Endothelial cell of umbilical vein (primary cell): Measurements from ENCODE around the gene RAB3IL1. TPM values are rescaled to one million over a fixed set of nuclear protein-coding genes. Genes with fewer than 3 reads are reported as not detected.

Experiments
- BruUV-seq: library from RNA; stranded (reverse); fragments of 400-500 nt; replicated peaks from 2 replicates; lab custom pipeline; 2021; lab: Mats Ljungman, UMichigan
- CTCF ChIA-PET: fragments of 300-600, 350-600 bp; sonication (Branson Sonifier 250); formaldehyde crosslinking; loops from one replicate; lab custom pipeline; 2021; ENCODE audit warnings: antibody characterized with exemption, inconsistent platforms; lab: Charles Lee
- POLR2A ChIA-PET: fragments of 300-600, 350-600 bp; sonication (Branson Sonifier 250); formaldehyde crosslinking; loops from one replicate; lab custom pipeline; 2021; ENCODE audit warnings: antibody characterized with exemption, inconsistent platforms; lab: Charles Lee
- DNase-seq: peaks from one replicate; pipeline ENCODE4 v3.0.0-alpha.2; 2011; ENCODE audit warnings: low read depth, low spot score
- FAIRE-seq: peaks from 2 replicates; lab custom pipeline; 2011; peaks lifted over from hg19 to GRCh38; lab: Jason Lieb, UNC
- H2AFZ ChIP-seq: 2 replicates; pipeline ENCODE4 v1.6.0; 2012; ENCODE audit warnings: low read depth, low read length, control low read depth, inconsistent platforms
- H3K27ac ChIP-seq: 2 replicates; pipeline ENCODE4 v1.5.1; 2011; ENCODE audit warnings: low read depth, mild to moderate bottlenecking, control low read depth, low read length, moderate library complexity; ENCODE audit not compliant: insufficient read depth
- H3K27me3 ChIP-seq, 2 experiments: 2 replicates each; pipeline versions ENCODE4 v1.6.0 to v1.6.1; 2011; ENCODE audit warnings: low read length in 2 of 2, mixed read lengths in 1 of 2; ENCODE audit not compliant: control insufficient read depth in 2 of 2, insufficient read depth in 2 of 2
- H3K36me3 ChIP-seq, 2 experiments: 2 replicates in 1 of 2; 3 replicates in 1 of 2; pipeline ENCODE4 v1.5.1; 2011; ENCODE audit warnings: low read length in 2 of 2, mild to moderate bottlenecking in 1 of 2, moderate library complexity in 1 of 2; ENCODE audit not compliant: control insufficient read depth in 2 of 2, insufficient read depth in 2 of 2; ENCODE audit errors: extremely low read depth in 1 of 2
- H3K4me1 ChIP-seq: 3 replicates; pipeline ENCODE4 v1.5.1; 2011; ENCODE audit warnings: mild to moderate bottlenecking, low read length; ENCODE audit not compliant: control insufficient read depth, insufficient read depth; ENCODE audit errors: extremely low read depth
- H3K4me2 ChIP-seq: 2 replicates; pipeline ENCODE4 v1.6.1; 2011; ENCODE audit warnings: low read length, control low read depth, mixed read lengths; ENCODE audit not compliant: insufficient read depth
- H3K4me3 ChIP-seq, 3 experiments: fragments of 200-600 bp in 1 of 3; sonication (generic), shearing (Covaris generic) in 1 of 3; replicated peaks in 1 of 3; 2 replicates each; pipeline ENCODE4 v1.5.1; 2011 to 2016; ENCODE audit warnings: control low read depth in 3 of 3, low read length in 3 of 3, mild to moderate bottlenecking in 2 of 3, inconsistent platforms in 1 of 3, low read depth in 1 of 3, moderate library complexity in 1 of 3; ENCODE audit not compliant: insufficient read depth in 1 of 3
- H3K79me2 ChIP-seq: 2 replicates; pipeline ENCODE4 v1.6.0; 2012; ENCODE audit warnings: low read length, inconsistent platforms; ENCODE audit not compliant: control insufficient read depth, insufficient read depth
- H3K9ac ChIP-seq: replicated peaks from 2 replicates; pipeline ENCODE3; 2011; ENCODE audit warnings: low read length, control low read depth; ENCODE audit not compliant: insufficient read depth; ENCODE audit errors: extremely low read depth
- H3K9me1 ChIP-seq: replicated peaks from 3 replicates; pipeline ENCODE4 v1.6.0; 2011; ENCODE audit warnings: mild to moderate bottlenecking, low read length; ENCODE audit not compliant: control insufficient read depth, insufficient read depth; ENCODE audit errors: extremely low read depth
- H3K9me3 ChIP-seq: replicated peaks from 2 replicates; pipeline ENCODE4 v1.5.1; 2012; ENCODE audit warnings: low read length, inconsistent platforms; ENCODE audit not compliant: control insufficient read depth, insufficient read depth
- H4K20me1 ChIP-seq: replicated peaks from 2 replicates; pipeline ENCODE3; 2011; ENCODE audit warnings: mild to moderate bottlenecking, low read length; ENCODE audit not compliant: control insufficient read depth, insufficient read depth; ENCODE audit errors: extremely low read depth
- CTCF ChIP-seq, 2 donors: IDR thresholded peaks; 1 replicate in 1 of 2; 2 replicates in 1 of 2; pipeline ENCODE4 v1.5.1; 2011; ENCODE audit warnings: low read length in 2 of 2, mild to moderate bottlenecking in 2 of 2, moderate library complexity in 2 of 2, control low read depth in 1 of 2, inconsistent platforms in 1 of 2, low read depth in 1 of 2; ENCODE audit not compliant: insufficient read depth in 1 of 2; ENCODE audit errors: extremely low read depth in 1 of 2
- EZH2 ChIP-seq: IDR thresholded peaks from 2 replicates; pipeline ENCODE4 v1.6.1; 2012; ENCODE audit warnings: borderline replicate concordance, low read depth, mild to moderate bottlenecking, moderate library complexity, low read length, inconsistent platforms; ENCODE audit not compliant: severe bottlenecking
- FOS ChIP-seq: IDR thresholded peaks from 2 replicates; pipeline ENCODE4 v1.6.1; 2011; ENCODE audit warnings: mild to moderate bottlenecking, low read length, moderate library complexity, borderline replicate concordance; ENCODE audit not compliant: insufficient read depth
- GATA2 ChIP-seq: IDR thresholded peaks from 2 replicates; pipeline ENCODE4 v1.7.0; 2011; ENCODE audit warnings: low read depth, mild to moderate bottlenecking, moderate library complexity, mixed read lengths, low read length; ENCODE audit not compliant: insufficient read length, insufficient read depth
- JUN ChIP-seq: IDR thresholded peaks from 2 replicates; pipeline ENCODE4 v1.6.1; 2011; ENCODE audit warnings: borderline replicate concordance, low read depth; ENCODE audit not compliant: insufficient read length, insufficient read depth
- MYC ChIP-seq: IDR thresholded peaks from one replicate; pipeline ENCODE4 v1.6.1; 2011; ENCODE audit warnings: mild to moderate bottlenecking, low read depth, low read length
- POLR2A ChIP-seq: IDR thresholded peaks from 2 replicates; pipeline ENCODE4 v1.6.1; 2012; ENCODE audit warnings: low read depth, mild to moderate bottlenecking, control low read depth, low read length
- POLR2AphosphoS5 ChIP-seq: IDR thresholded peaks from 2 replicates; pipeline ENCODE4 v1.6.1; 2012; ENCODE audit warnings: low read depth, mild to moderate bottlenecking, control low read depth, low read length, moderate library complexity; ENCODE audit not compliant: insufficient read depth
- dilution Hi-C: fragments of 300-500 bp; cut with MboI; formaldehyde crosslinking; loops from one replicate; pipeline ENCODE4 v1.15.0; 2019; ENCODE audit warnings: low sequenced_read_pairs; ENCODE audit not compliant: extremely low pct_ligation_motif_present
- intact Hi-C: fragments of 100-400 bp; cut with micrococcal nuclease; formaldehyde crosslinking; loops from one replicate; pipeline ENCODE4 v1.10.0; 2022
- polyA plus RNA-seq, 4 experiments: library from polyadenylated mRNA; depleted of rRNA in 3 of 4; stranded (reverse) in 3 of 4; unstranded in 1 of 4; fragments of >200 nt; gene quantifications; 2 replicates each; pipeline versions ENCODE4 v1.2.1 to v1.2.3, GENCODE V29; 2011 to 2012; ENCODE audit warnings: missing spikeins in 1 of 4
- total RNA-seq: library from RNA; stranded (reverse); gene quantifications from 2 replicates; pipeline ENCODE4 v1.2.3, GENCODE V29; 2021
- TF ChIP-seq, protein P1 (sequence below): IDR thresholded peaks from 2 replicates; pipeline ENCODE4 v1.6.1; 2011; ENCODE audit not compliant: insufficient read depth, insufficient read length

The RAB3IL1 gene
- total and polyA plus RNA-seq, 2 donors (not counting 3 experiments of a cell fraction or from before 2014, with no cell fraction given), result 1.8 to 3.6 TPM

- Histone ChIP-seq H3K9me3 (no peaks in the 10 kb centered on the region), H3K9me1 (no peaks in the 10 kb centered on the region), H4K20me1 (no peaks in the 10 kb centered on the region), H3K27me3 (no peaks in the 10 kb centered on the region), H3K9ac (no peak overlapping the region), H3K4me3 (no peak overlapping the region), H2AFZ (no peak overlapping the region), H3K4me2 (no peak overlapping the region), H3K27ac (no peak overlapping the region), H3K36me3 (peaks cover 15% of the 10 kb centered on the region in 2 experiments), H3K4me1 (peaks cover 35% of the 10 kb centered on the region), H3K79me2 (peaks cover 39% of the 10 kb centered on the region)
- FAIRE-seq (no peak), DNase-seq (no peak)
- CTCF ChIA-PET, result interaction anchor here (1.0 to 11.1 kb wide), 7 partner anchors 16 to 167 kb away, joined by 3 to 147 read pairs (median 4); no protein-coding TSS in a partner anchor
- POLR2A ChIA-PET, result interaction anchor here (0.7 to 2.0 kb wide), 6 partner anchors 8 to 64 kb away, joined by 3 to 8 read pairs (median 4); no protein-coding TSS in a partner anchor
- TF ChIP-seq MYC (no peak), CTCF (IDR thresholded peaks at IDR 0.05; ENCODE audit: extremely low read depth in 1 of 2, insufficient read depth in 1 of 2, low read depth in 1 of 2, low read length in 2 of 2) (no peak), FOS (no peak), POLR2A (no peak), JUN (no peak), EZH2 (no peak), POLR2AphosphoS5 (no peak), GATA2 (no peak)
- TF ChIP-seq, protein P1, sequence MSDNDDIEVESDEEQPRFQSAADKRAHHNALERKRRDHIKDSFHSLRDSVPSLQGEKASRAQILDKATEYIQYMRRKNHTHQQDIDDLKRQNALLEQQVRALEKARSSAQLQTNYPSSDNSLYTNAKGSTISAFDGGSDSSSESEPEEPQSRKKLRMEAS, result no peak
- dilution Hi-C loops (no loop called here), intact Hi-C loops (no loop called here)
- BruUV-seq, result no TSS peak
These were observed 46.8 kb upstream of the RAB3IL1 start for GRCh38 chr11:61964058-61964665.
